NCI-H524 treated with DMSO at 0.1 percent for 48 hours (cell line): Measurements from ENCODE around the gene SLC7A9.
"Not testable (repeated sequence)": the region's sequence is repeated elsewhere in the genome, so short reads cannot be mapped to it uniquely, and the experiment has no call there.

Source experiments
- DNase-seq: peaks from one replicate; lab custom pipeline; 2025; lab: John Stamatoyannopoulos, UW

SLC7A9 gene

GRCh38 chr19:32800754-32801153, 68.8 kb downstream of the SLC7A9 start:
- DNase-seq = no peak

- no peak for DNase-seq
Measured at GRCh38 chr19:32800191-32800590, 69.4 kb downstream of the SLC7A9 start.

GRCh38 chr19:32798201-32798600, 71.4 kb downstream of the SLC7A9 start:
- no peak for DNase-seq

GRCh38 chr19:32789429-32789828, 80.1 kb downstream of the SLC7A9 start:
- no peak for DNase-seq

GRCh38 chr19:32787895-32788294, 81.7 kb downstream of the SLC7A9 start:
- DNase-seq = not testable (repeated sequence)

GRCh38 chr19:32787161-32787813, 82.3 kb downstream of the SLC7A9 start:
- DNase-seq = not testable (repeated sequence)

- DNase-seq = not testable (repeated sequence)
Measured at GRCh38 chr19:32782089-32782488, 87.5 kb downstream of the SLC7A9 start.

GRCh38 chr19:32781280-32781679, 88.3 kb downstream of the SLC7A9 start:
- no peak for DNase-seq
